Measurements from ENCODE around the gene TNFSF15.
A peak's percentile ranks its signal among the peaks of the same experiment; 100 is the strongest.

TNFSF15 gene

GRCh38 chr9:114805670-114806525 is at the start of gene TNFSF15:
Gene TNFSF15 (minus strand): TSS chr9:114806039. CDS start chr9:114806012, 27 bp downstream.
- H3K27me3 Mint-ChIP-seq: peaks cover 8% of the 10 kb centered on the region
- H3K4me3 Mint-ChIP-seq: peak within 1 kb of the TSS; percentile 50
- peaks cover 24% of the 10 kb centered on the region for H3K4me1 Mint-ChIP-seq (ENCODE audit: low read depth)
- H3K36me3 Mint-ChIP-seq (ENCODE audit: low read depth): no peaks in the 10 kb centered on the region
- H3K27ac Mint-ChIP-seq: peak within 1 kb of the TSS; percentile 78
- H3K9me3 Mint-ChIP-seq: no peaks in the 10 kb centered on the region
- intact Hi-C loops (cut with micrococcal nuclease): loop anchor here (10.0 kb wide), 1 partner anchor 99 kb away; no protein-coding TSS in a partner anchor

GRCh38 chr9:114855488-114855887 is 49.6 kb upstream of the TNFSF15 start:
- intact Hi-C loops (cut with micrococcal nuclease): no loop called here
- H3K4me3 Mint-ChIP-seq: no peak overlapping the region
- no peaks in the 10 kb centered on the region for H3K36me3 Mint-ChIP-seq (ENCODE audit: low read depth)
- H3K27me3 Mint-ChIP-seq: peaks cover 1% of the 10 kb centered on the region
- H3K4me1 Mint-ChIP-seq (ENCODE audit: low read depth): peaks cover 25% of the 10 kb centered on the region
- H3K27ac Mint-ChIP-seq: no peak overlapping the region
- H3K9me3 Mint-ChIP-seq: no peaks in the 10 kb centered on the region

GRCh38 chr9:114854736-114855355 is 49.0 kb upstream of the TNFSF15 start:
- no peak overlapping the region for H3K4me3 Mint-ChIP-seq
- no peak overlapping the region for H3K27ac Mint-ChIP-seq
- H3K4me1 Mint-ChIP-seq (ENCODE audit: low read depth): peaks cover 25% of the 10 kb centered on the region
- intact Hi-C loops (cut with micrococcal nuclease): no loop called here
- no peaks in the 10 kb centered on the region for H3K9me3 Mint-ChIP-seq
- H3K36me3 Mint-ChIP-seq (ENCODE audit: low read depth): no peaks in the 10 kb centered on the region
- peaks cover 1% of the 10 kb centered on the region for H3K27me3 Mint-ChIP-seq

GRCh38 chr9:114853071-114853855 is 47.4 kb upstream of the TNFSF15 start:
- no peaks in the 10 kb centered on the region for H3K9me3 Mint-ChIP-seq
- no peaks in the 10 kb centered on the region for H3K36me3 Mint-ChIP-seq (ENCODE audit: low read depth)
- intact Hi-C loops (cut with micrococcal nuclease): no loop called here
- H3K4me1 Mint-ChIP-seq (ENCODE audit: low read depth): peaks cover 25% of the 10 kb centered on the region
- no peak overlapping the region for H3K27ac Mint-ChIP-seq
- H3K4me3 Mint-ChIP-seq: no peak overlapping the region
- peaks cover 1% of the 10 kb centered on the region for H3K27me3 Mint-ChIP-seq

- Mint-ChIP-seq H3K4me1 (ENCODE audit: low read depth) (peaks cover 25% of the 10 kb centered on the region), H3K36me3 (ENCODE audit: low read depth) (no peaks in the 10 kb centered on the region), H3K27ac (no peak overlapping the region), H3K9me3 (no peaks in the 10 kb centered on the region), H3K4me3 (no peak overlapping the region), H3K27me3 (peaks cover 1% of the 10 kb centered on the region)
- intact Hi-C loops (cut with micrococcal nuclease): no loop called here
Observed at GRCh38 chr9:114852050-114852594, 46.3 kb upstream of the TNFSF15 start.

GRCh38 chr9:114851306-114851705 is 45.5 kb upstream of the TNFSF15 start:
- peaks cover 25% of the 10 kb centered on the region for H3K4me1 Mint-ChIP-seq (ENCODE audit: low read depth)
- no peaks in the 10 kb centered on the region for H3K27me3 Mint-ChIP-seq
- H3K36me3 Mint-ChIP-seq (ENCODE audit: low read depth): no peaks in the 10 kb centered on the region
- intact Hi-C loops (cut with micrococcal nuclease): no loop called here
- H3K4me3 Mint-ChIP-seq: no peak overlapping the region
- H3K27ac Mint-ChIP-seq: no peak overlapping the region
- H3K9me3 Mint-ChIP-seq: no peaks in the 10 kb centered on the region

GRCh38 chr9:114850871-114851270 is 45.0 kb upstream of the TNFSF15 start:
- H3K9me3 Mint-ChIP-seq: no peaks in the 10 kb centered on the region
- no peaks in the 10 kb centered on the region for H3K36me3 Mint-ChIP-seq (ENCODE audit: low read depth)
- no peak overlapping the region for H3K4me3 Mint-ChIP-seq
- peaks cover 25% of the 10 kb centered on the region for H3K4me1 Mint-ChIP-seq (ENCODE audit: low read depth)
- H3K27ac Mint-ChIP-seq: no peak overlapping the region
- no peaks in the 10 kb centered on the region for H3K27me3 Mint-ChIP-seq
- intact Hi-C loops (cut with micrococcal nuclease): no loop called here

GRCh38 chr9:114849450-114849849 is 43.6 kb upstream of the TNFSF15 start:
- no peak overlapping the region for H3K4me3 Mint-ChIP-seq
- H3K4me1 Mint-ChIP-seq (ENCODE audit: low read depth): peaks cover 25% of the 10 kb centered on the region
- intact Hi-C loops (cut with micrococcal nuclease): no loop called here
- no peaks in the 10 kb centered on the region for H3K9me3 Mint-ChIP-seq
- no peak overlapping the region for H3K27ac Mint-ChIP-seq
- H3K36me3 Mint-ChIP-seq (ENCODE audit: low read depth): no peaks in the 10 kb centered on the region
- H3K27me3 Mint-ChIP-seq: no peaks in the 10 kb centered on the region

GRCh38 chr9:114847492-114848417 is 41.9 kb upstream of the TNFSF15 start:
- Mint-ChIP-seq H3K4me1 (ENCODE audit: low read depth) (peaks cover 18% of the 10 kb centered on the region), H3K4me3 (no peak overlapping the region), H3K36me3 (ENCODE audit: low read depth) (no peaks in the 10 kb centered on the region), H3K9me3 (no peaks in the 10 kb centered on the region), H3K27me3 (no peaks in the 10 kb centered on the region), H3K27ac (no peak overlapping the region)
- intact Hi-C loops (cut with micrococcal nuclease): no loop called here

GRCh38 chr9:114845373-114845772 is 39.5 kb upstream of the TNFSF15 start:
- intact Hi-C loops (cut with micrococcal nuclease): no loop called here
- Mint-ChIP-seq H3K4me3 (no peak overlapping the region), H3K36me3 (ENCODE audit: low read depth) (no peaks in the 10 kb centered on the region), H3K27me3 (no peaks in the 10 kb centered on the region), H3K27ac (no peak overlapping the region), H3K4me1 (ENCODE audit: low read depth) (no peaks in the 10 kb centered on the region), H3K9me3 (no peaks in the 10 kb centered on the region)

- Mint-ChIP-seq H3K36me3 (ENCODE audit: low read depth) (no peaks in the 10 kb centered on the region), H3K27me3 (no peaks in the 10 kb centered on the region), H3K4me3 (no peak overlapping the region), H3K9me3 (no peaks in the 10 kb centered on the region), H3K27ac (no peak overlapping the region), H3K4me1 (ENCODE audit: low read depth) (no peaks in the 10 kb centered on the region)
- intact Hi-C loops (cut with micrococcal nuclease): no loop called here
Observed at GRCh38 chr9:114844766-114845165, 38.9 kb upstream of the TNFSF15 start.

- no peaks in the 10 kb centered on the region for H3K36me3 Mint-ChIP-seq (ENCODE audit: low read depth)
- peaks cover under 1% of the 10 kb centered on the region for H3K9me3 Mint-ChIP-seq
- intact Hi-C loops (cut with micrococcal nuclease): loop anchor here (5.0 kb wide), 1 partner anchor 51 kb away; no protein-coding TSS in a partner anchor
- peaks cover 25% of the 10 kb centered on the region for H3K4me1 Mint-ChIP-seq (ENCODE audit: low read depth)
- no peak overlapping the region for H3K4me3 Mint-ChIP-seq
- H3K27me3 Mint-ChIP-seq: no peaks in the 10 kb centered on the region
- H3K27ac Mint-ChIP-seq: no peak overlapping the region
Observed at GRCh38 chr9:114837923-114838322, 32.1 kb upstream of the TNFSF15 start.

- intact Hi-C loops (cut with micrococcal nuclease): loop anchor here (5.0 kb wide), 1 partner anchor 49 kb away; no protein-coding TSS in a partner anchor
- no peak overlapping the region for H3K4me3 Mint-ChIP-seq
- no peaks in the 10 kb centered on the region for H3K36me3 Mint-ChIP-seq (ENCODE audit: low read depth)
- H3K4me1 Mint-ChIP-seq (ENCODE audit: low read depth): peaks cover 25% of the 10 kb centered on the region
- no peak overlapping the region for H3K27ac Mint-ChIP-seq
- H3K27me3 Mint-ChIP-seq: no peaks in the 10 kb centered on the region
- peaks cover 5% of the 10 kb centered on the region for H3K9me3 Mint-ChIP-seq
Observed at GRCh38 chr9:114836769-114837168, 30.9 kb upstream of the TNFSF15 start.
